HK-2 (cell line): Measurements from ENCODE around the gene GALK1.
A peak's percentile ranks its signal among the peaks of the same experiment; 100 is the strongest.
"Not testable (repeated sequence)": the region's sequence is repeated elsewhere in the genome, so short reads cannot be mapped to it uniquely, and the experiment has no call there.

Source experiments
- DNase-seq: peaks from one replicate; pipeline ENCODE4 v3.0.0-alpha.2; 2018; ENCODE audit not compliant: unreplicated experiment

Gene GALK1

GRCh38 chr17:75783803-75784472 is 18.9 kb upstream of the GALK1 start:
- DNase-seq, result no peak

DNA sequence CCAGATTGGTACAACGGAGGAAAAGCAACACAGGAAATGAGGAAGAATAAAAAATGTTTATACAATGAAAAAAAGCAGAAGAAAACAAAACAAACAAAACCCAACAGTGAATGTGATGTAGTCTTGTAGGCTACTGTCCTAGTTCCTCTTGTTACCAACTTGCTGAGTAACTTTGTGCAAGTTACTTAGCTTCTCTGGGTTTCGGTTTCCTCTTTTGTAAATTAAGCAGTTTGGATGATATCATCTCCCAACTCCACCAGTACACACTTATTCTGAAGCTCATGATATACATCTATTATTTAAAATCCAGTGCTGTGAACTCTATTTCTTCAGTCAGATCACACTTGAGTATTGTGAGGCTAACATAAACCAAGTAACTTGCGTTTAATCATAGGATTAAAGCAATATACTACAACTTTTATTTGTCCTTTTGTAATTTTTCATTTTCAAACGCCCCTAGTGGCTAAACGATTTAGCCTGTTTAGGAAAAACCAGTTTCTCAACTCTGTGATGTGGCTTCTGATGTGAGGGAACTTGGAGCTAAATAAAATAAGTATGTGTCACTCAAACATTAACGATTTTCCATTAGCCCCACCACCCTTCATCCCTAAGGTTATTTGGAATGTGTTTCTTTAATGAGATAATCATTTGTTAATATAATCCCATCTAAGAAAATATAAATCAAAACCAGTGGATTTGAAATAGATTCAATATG is 18.2 kb upstream of the GALK1 start:
- DNase-seq, result no peak

DNA sequence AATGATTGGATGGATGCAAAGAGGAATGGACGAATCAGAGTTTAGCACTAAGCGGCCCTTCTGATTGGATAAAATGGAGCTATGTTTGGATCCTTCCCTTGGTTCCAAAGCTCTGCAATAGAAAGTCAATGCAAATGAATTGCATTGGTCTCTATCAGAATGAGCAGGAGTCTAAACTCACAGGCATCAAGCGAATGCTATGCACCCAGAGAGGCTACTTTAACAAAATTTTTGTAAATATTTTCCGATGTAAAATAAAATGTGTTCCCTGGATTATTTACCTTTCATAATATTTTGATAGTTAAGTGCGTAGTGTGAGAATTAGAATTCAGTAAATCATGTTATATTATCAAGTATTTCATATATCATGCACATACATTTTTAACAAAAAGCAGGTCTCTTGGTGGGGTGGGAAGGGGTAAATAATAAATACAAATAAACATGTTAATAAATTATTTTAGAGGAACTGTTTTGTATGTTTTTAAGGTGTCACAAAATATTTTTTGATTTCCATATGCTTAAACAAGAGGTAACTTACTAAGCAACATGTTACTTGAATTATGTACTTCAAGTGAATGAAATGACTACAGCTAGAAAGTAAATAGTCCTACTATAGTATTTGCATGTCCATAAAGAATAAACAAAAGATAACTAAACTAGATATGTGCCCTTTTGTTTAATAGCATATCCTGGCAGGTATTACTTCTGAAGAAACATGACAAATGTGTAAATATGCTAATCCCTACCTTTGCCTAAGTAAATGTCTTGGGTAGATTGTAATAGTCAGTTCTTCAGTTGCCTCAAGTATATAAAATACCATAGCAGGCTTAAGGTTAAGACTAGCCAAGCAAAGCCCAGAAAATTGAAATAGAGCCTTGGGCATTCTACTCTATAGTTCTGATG is 15.2 kb upstream of the GALK1 start:
- no peak for DNase-seq

- DNase-seq, result peak; percentile 96
These were observed 14.4 kb upstream of the GALK1 start for GRCh38 chr17:75779250-75779986.

- DNase-seq, result no peak
These were observed 13.9 kb upstream of the GALK1 start for GRCh38 chr17:75778861-75779249.

DNA sequence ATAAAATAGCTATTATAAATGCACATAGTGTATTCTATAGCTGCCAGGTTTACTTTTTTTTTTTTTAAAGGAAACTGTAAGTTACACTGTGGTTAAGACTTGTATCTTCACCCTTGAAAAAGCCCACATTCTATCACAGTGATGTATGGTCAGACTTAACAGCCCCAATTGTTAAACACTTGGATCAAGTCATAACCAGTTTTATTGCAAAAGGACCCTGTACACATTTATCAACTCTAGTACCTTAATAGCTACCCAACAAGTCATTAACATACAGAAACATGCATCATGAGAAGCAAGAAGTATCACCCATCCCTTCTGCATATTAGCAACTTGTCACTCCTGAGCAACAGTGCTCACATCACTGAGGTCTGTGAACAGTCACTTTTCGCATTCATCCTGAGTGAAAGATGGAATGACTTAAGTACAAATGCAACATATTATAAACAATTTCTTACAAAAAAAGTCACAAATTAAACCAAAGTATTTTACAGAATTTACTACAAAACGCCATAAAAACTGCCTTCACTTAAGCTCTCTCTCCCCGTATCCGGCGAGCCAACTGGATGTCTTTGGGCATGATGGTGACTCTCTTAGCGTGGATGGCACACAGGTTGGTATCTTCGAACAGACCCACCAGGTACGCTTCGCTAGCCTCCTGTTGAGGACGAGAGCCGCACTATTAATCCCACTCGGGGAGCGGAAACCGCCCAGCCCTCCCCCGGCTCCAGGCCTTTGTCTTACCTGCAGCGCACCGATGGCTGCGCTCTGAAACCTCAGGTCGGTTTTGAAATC is 13.3 kb upstream of the GALK1 start:
- DNase-seq, result not testable (repeated sequence)

DNA sequence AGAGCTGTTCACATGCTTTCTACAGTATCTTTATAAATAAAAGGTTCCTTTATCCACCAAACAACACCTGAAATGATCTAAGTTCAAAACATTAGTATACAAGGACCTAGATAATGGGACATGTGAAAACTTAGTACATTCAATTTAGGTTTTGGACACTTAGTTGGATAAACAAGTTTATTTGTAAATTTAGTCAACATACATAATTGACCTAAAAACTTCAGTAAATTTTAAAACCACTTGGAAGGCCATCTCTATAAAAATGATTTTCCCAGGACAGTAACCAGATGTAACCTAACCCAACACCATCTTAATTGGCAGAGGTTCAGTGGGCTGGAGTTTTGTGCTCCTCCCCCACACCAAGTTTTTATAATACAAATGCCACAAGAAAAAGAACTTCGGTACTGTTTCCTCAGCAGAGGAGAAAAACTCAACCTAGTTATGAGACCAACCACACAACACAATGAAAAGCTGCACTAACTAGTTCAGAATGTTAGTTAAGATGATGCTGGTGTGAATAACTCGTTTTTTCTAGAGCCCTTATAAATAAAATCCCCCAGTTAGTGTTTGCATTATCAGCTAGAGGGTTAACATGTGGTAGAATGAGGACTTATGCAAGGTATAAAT is 12.4 kb upstream of the GALK1 start:
- no peak for DNase-seq

GRCh38 chr17:75776386-75777295 is 11.6 kb upstream of the GALK1 start:
- DNase-seq, result no peak

GRCh38 chr17:75774991-75775668 is 10.1 kb upstream of the GALK1 start:
- DNase-seq, result no peak

GRCh38 chr17:75774471-75774990 is 9.5 kb upstream of the GALK1 start:
- no peak for DNase-seq

DNA sequence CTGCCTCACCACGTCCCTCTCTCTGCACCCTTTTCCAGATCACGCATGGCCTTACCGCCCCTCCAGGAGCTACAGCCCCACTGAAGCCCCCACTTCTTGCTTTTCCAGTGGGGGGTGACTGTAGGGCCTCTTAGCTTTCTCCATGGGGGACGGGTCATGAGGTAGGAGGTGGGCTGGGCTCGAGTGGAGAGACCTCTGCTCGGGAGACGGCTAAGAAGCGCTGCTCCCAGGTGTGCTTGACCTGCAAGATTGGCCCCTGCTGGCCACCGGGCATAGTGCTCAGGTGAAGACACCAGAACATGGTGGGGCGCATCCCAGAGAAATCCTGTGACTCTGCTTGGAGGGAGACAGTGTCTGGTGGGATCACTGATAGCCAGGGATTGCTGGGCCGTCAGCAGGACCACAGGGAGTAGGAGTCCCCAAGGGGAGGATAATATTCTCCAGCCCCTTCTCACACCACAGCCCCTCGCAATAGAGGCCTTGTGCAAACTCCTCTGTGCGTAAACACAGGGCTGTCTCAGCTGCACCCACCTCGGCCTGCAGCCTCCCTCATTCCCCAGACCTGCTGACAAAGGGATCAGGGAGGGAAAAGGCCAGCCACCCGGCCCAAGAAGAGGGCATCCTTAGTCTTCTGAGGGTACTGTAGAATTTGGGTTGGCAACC is 8.9 kb upstream of the GALK1 start:
- DNase-seq, result no peak

- DNase-seq, result no peak
These were observed 8.3 kb upstream of the GALK1 start for GRCh38 chr17:75773121-75773807.

GRCh38 chr17:75771334-75772281 is 6.6 kb upstream of the GALK1 start:
- DNase-seq, result no peak

GRCh38 chr17:75769536-75769935 is 4.5 kb upstream of the GALK1 start:
- DNase-seq, result no peak

- DNase-seq, result no peak
These were observed 2.9 kb upstream of the GALK1 start for GRCh38 chr17:75767881-75768280.

DNA sequence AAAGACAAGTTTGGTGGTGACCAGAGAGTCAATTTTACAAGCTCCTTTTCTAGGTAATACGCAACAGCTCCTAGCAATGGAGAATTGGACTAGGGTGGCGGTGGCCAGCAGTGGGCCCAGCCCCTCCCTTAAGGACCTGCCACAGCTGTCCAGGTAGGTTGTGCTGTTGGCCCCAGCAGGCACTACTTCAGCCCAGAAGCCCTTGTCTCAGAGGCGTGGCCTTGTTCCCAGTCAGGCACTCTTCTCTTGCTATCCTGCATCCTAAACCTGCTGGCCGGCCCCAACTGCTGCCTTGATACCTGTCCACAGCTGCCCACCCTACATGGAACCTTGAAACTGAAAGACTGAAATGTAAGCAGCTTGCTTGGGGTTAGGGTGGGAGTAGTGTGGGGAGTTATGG is 989 bp upstream of the GALK1 start:
- DNase-seq, result no peak

DNA sequence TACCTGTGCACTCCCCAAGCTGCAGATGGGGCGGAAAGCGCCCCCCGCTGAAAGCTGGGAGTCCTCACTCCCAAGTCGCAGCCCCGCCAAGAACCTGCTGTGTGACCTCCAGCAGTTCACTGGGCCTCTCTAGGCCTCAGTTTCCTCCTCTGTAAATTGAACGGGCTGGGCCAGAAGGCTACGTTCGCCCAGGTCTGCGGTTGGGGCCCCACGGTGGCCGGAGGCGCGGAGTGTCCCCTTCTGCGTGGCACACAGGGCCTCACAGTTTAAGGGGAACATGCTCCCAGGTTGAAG is 628 bp downstream of the GALK1 start:
- no peak for DNase-seq
